ENCODE measurements around the gene LGR4.

LGR4 gene

GRCh38 chr11:27396259-27396839 is 76.2 kb downstream of the LGR4 start:
- TF ChIP-seq CTCF (IDR thresholded peaks at IDR 0.05; ENCODE audit: low read depth, low read length, missing control alignments) = no peak
- H3K4me3 ChIP-seq (ENCODE audit: low read depth, low read length) = no peak overlapping the region
- DNase-seq (ENCODE audit: low read depth) = no peak

GRCh38 chr11:27395556-27396258 is 76.9 kb downstream of the LGR4 start:
- H3K4me3 ChIP-seq (ENCODE audit: low read depth, low read length) = no peak overlapping the region
- no peak for DNase-seq (ENCODE audit: low read depth)

GRCh38 chr11:27394781-27395228 is 77.8 kb downstream of the LGR4 start:
- H3K4me3 ChIP-seq (ENCODE audit: low read depth, low read length) = no peak overlapping the region
- DNase-seq (ENCODE audit: low read depth) = no peak
- no peak for TF ChIP-seq CTCF (IDR thresholded peaks at IDR 0.05; ENCODE audit: low read depth, low read length, missing control alignments)

More at GRCh38 chr11:27395556-27396258, 76.9 kb downstream of the LGR4 start:
- TF ChIP-seq CTCF (IDR thresholded peaks at IDR 0.05; ENCODE audit: low read depth, low read length, missing control alignments) = no peak

- H3K4me3 ChIP-seq (ENCODE audit: low read depth, low read length) = no peak overlapping the region
- TF ChIP-seq CTCF (IDR thresholded peaks at IDR 0.05; ENCODE audit: low read depth, low read length, missing control alignments) = no peak
- no peak for DNase-seq (ENCODE audit: low read depth)
These were observed 80.1 kb downstream of the LGR4 start for GRCh38 chr11:27392278-27393114.

GRCh38 chr11:27391331-27392015 is 81.1 kb downstream of the LGR4 start:
- TF ChIP-seq CTCF (IDR thresholded peaks at IDR 0.05; ENCODE audit: low read depth, low read length, missing control alignments) = no peak
- no peak overlapping the region for H3K4me3 ChIP-seq (ENCODE audit: low read depth, low read length)
- DNase-seq (ENCODE audit: low read depth) = no peak

GRCh38 chr11:27390318-27391295 is 82.0 kb downstream of the LGR4 start:
- H3K4me3 ChIP-seq (ENCODE audit: low read depth, low read length) = no peak overlapping the region
- TF ChIP-seq CTCF (IDR thresholded peaks at IDR 0.05; ENCODE audit: low read depth, low read length, missing control alignments) = no peak
- no peak for DNase-seq (ENCODE audit: low read depth)
